GM12875 (cell line): ENCODE measurements around the gene SCARF2.

Experiments used
- H3K4me3 ChIP-seq: one replicate; pipeline ENCODE4 v1.5.1; 2011; ENCODE audit warnings: low read depth, low read length, control low read depth
- CTCF ChIP-seq: IDR thresholded peaks from 2 replicates; pipeline ENCODE4 v1.5.1; 2011; ENCODE audit warnings: low read depth, mild to moderate bottlenecking, control low read depth, inconsistent platforms, low read length, moderate library complexity, borderline replicate concordance; ENCODE audit not compliant: insufficient read depth

The SCARF2 gene

GRCh38 chr22:20433191-20433590, 4.4 kb downstream of the SCARF2 start:
- TF ChIP-seq CTCF = no peak
- no peak overlapping the region for H3K4me3 ChIP-seq

- TF ChIP-seq CTCF = no peak
- H3K4me3 ChIP-seq = no peak overlapping the region
Measured at GRCh38 chr22:20432244-20432686, 5.4 kb downstream of the SCARF2 start.

DNA sequence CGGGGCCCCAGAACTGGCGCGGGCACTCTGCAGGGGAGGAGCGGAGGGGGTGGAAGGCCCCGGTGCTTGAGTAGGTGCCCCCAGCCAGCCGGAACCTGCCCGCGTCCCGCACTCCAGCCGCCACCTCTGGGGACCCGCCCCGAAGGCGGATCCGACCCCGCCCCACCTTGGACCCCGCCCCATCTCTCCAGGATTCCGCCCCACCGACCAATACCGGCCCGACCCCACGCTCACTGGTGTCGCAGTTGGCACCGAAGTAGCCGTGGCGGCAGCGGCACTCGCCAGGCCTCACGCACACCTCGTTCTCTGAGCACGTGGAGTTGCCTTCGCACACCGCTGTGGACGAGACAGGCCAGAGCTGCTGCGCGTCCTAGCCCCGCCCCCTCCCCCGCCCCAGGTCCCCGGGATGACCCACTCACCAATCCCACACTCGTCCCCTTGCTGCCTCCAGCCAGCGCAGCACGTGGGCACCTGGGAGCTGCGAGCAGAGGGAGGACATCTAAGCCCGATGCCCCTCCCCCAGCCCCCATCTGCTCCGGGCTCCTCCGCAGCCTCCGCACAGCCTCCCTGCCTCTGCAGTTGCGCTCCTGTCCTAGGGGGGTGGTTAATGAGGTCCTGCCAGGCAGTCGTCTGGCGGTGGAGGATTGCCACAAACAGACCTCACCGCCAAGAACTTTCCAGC, 6.0 kb downstream of the SCARF2 start:
- TF ChIP-seq CTCF = no peak
- H3K4me3 ChIP-seq = no peak overlapping the region

- TF ChIP-seq CTCF = peak; percentile 18; the same call in 1 of the 2 replicates
- no peak overlapping the region for H3K4me3 ChIP-seq
Measured at GRCh38 chr22:20430720-20431510, 6.7 kb downstream of the SCARF2 start.

GRCh38 chr22:20430101-20430719, 7.4 kb downstream of the SCARF2 start:
- H3K4me3 ChIP-seq = no peak overlapping the region
- TF ChIP-seq CTCF = no peak

DNA sequence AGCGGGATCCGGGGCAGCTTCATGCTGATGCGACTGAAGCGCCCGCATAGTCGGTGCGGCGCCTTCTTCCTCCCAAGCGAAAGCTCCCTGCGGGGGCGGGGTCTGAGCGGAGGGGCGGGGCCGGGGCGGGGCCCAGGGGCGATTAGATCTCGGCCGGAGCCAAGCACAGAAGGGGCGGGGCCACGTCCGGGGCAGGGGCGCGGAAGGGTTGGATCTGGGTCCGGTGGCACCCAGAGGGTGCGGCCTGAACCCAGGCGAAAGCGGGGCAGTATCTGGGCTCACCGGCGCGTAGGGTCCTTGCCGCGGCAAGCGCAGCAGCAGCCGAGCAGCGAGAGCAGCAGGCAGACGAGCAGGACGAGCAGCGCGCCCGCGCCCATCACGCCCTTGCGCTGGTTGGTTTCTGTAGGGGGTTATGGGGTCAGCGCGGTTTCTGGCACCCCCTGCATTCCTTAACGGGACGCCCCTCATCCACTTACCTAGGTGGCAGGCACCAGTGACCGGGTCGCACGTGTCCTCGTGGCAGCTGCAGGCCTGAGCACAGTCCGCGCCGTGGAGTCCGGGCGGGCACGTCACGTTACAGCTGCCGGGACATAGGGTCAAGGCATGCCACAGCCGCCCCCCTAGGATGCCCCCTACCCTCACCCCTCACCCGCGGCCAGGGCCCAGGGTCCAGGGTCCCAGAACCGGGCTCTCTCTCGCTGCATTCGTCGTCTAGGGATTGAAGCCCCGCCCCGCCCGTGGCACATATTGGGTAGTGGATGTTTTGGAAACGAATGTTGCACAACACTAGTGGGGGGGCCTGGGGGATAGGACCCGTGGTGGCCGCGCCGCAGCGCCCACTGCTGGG, 8.1 kb downstream of the SCARF2 start:
- TF ChIP-seq CTCF = no peak
- peak overlapping the region; percentile 51 for H3K4me3 ChIP-seq
